T follicular helper cell (primary cell): Measurements from ENCODE around the gene DBNDD2.

Source experiments
- DNase-seq: peaks from one replicate; pipeline ENCODE4 v3.0.0-alpha.2; 2020; ENCODE audit warnings: low read depth

DBNDD2 gene

GRCh38 chr20:45450097-45450818 lies 42.2 kb downstream of the DBNDD2 start:
- DNase-seq, result no peak

- DNase-seq, result no peak
Measured at GRCh38 chr20:45452238-45452637, 44.1 kb downstream of the DBNDD2 start.

- DNase-seq, result no peak
Measured at GRCh38 chr20:45452772-45453691, 44.9 kb downstream of the DBNDD2 start.

DNA sequence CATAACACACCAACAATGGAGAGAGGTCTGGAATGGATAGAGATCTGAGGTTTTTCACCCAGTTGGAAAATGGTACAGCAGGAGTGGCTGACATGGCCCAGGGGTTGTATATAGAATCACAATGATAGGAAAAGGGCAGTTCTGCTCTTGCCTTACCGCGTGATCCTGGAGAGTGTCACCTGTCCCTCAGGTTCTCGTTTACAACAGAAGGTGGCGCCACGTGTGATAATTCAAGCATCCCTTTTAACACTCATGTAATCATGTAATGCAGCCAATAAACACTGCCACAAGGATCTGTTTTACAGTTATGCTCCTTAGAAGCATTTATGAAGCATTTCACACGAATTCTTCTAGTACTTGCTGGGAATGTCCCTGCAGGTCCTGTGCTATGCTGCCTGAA lies 48.5 kb downstream of the DBNDD2 start:
- DNase-seq, result no peak

DNA sequence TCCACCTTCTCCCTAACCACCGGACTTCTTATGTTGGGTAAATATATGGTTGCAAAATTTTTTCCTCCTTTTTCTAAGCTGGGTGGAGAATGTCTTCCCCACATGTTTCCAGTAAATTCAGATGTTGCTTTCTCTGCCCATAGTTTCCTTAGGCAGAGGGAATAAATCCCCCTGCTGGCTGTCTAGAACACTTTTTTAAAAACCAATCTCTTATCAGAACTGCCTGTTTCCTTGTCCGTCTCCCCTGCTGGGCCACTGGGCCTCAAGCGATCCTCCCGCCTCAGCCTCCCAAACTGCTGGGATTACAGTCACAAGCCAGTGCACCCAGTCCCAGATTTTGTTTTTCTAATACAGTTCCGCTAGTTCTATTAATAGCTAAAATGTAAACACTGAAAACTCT lies 51.5 kb downstream of the DBNDD2 start:
- no peak for DNase-seq
